ENCODE measurements around the gene SNCG.
"Not testable (repeated sequence)": the region's sequence is repeated elsewhere in the genome, so short reads cannot be mapped to it uniquely, and the experiment has no call there.

Gene SNCG

DNA sequence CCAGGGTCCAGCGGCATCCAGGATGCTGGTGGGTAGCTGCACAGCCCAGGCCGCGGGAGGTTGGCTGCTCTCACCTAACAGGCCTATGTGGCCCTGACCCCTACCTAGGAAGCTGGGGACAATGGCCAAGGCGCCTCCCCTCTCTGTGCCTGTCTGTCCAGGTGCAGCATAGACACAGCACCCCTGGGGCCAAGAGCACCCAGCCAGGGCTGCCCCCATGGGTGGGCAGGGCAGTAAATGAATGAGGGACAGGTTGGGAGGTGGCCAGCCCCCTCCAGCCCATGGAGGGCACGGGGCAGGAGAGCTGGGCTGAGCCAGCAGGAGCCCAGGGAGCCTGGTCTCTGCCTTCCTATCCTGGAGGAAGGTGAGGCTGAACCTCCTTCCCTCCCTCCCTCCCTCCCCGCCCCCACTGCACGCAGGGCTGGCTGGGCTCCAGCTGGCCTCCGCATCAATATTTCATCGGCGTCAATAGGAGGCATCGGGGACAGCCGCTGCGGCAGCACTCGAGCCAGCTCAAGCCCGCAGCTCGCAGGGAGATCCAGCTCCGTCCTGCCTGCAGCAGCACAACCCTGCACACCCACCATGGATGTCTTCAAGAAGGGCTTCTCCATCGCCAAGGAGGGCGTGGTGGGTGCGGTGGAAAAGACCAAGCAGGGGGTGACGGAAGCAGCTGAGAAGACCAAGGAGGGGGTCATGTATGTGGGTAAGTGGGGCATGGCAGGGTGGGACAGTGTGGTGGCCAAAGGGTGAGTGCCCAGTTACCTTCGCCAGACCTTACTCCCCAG is at the start of gene SNCG:
Gene SNCG, plus strand, starts transcription at position 484 of the 785 bp plus-strand sequence. Its CDS starts 99 bp downstream, at position 583.
- no peak for DNase-seq

DNA sequence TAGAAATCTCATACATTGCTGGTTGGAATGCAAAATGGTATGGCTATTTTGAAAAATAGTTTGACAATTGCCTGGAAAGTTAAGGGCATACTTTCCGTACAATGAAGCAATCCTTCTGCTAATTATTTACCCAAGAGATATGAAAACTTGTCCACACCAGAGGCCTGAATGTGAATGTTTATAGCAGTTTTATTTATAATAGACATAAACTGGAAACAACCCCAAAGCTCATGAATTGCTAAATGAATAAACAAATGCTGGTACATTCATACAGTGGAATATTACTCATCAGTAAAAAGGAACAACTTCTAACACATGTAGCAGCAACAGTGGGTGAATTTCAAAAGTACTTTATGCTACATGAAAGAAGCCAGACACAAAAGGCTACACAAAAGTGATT is 43.7 kb upstream of the SNCG start:
- no peak for DNase-seq

DNA sequence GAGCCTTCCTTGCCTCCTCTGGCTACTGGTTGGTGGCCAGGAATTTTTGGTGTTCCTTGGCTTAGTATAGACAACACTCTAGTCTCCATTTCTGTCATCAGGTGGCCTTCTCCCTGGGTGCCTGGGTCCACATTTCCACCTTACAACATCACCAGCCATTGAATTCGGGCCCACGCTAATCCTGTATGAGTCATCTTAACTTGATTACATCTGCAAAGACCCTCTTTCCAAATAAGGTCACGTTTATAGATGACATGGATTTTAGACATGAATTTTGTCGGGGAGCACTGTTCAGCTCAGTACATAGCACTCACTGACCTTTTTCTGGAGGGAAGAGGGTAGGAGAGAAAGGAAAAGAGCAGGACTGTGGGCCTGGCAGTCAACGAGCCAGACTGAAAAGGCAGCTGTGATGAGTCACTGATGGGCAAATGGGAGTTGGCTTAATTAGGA is 40.4 kb upstream of the SNCG start:
- no peak for DNase-seq

DNA sequence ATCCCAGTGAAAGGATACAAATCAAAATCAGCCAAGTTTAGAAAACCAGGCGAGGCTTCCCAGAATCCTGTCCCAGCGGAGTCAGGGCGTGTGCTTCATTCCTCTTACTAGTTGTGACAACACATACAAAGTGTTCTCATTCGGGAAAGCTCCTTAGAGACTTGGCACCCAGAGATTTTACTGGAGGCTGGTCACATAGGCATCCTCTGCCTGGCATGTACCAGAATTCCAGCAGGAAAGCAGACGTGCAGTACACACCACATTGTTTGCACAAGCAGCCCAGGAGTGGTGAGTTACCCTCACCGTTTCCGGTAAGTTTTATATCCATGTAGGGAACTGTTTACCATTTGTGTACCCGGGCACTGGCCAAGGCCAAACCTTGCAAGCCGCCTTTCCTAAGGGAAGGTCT is 35.8 kb upstream of the SNCG start:
- no peak for DNase-seq

DNA sequence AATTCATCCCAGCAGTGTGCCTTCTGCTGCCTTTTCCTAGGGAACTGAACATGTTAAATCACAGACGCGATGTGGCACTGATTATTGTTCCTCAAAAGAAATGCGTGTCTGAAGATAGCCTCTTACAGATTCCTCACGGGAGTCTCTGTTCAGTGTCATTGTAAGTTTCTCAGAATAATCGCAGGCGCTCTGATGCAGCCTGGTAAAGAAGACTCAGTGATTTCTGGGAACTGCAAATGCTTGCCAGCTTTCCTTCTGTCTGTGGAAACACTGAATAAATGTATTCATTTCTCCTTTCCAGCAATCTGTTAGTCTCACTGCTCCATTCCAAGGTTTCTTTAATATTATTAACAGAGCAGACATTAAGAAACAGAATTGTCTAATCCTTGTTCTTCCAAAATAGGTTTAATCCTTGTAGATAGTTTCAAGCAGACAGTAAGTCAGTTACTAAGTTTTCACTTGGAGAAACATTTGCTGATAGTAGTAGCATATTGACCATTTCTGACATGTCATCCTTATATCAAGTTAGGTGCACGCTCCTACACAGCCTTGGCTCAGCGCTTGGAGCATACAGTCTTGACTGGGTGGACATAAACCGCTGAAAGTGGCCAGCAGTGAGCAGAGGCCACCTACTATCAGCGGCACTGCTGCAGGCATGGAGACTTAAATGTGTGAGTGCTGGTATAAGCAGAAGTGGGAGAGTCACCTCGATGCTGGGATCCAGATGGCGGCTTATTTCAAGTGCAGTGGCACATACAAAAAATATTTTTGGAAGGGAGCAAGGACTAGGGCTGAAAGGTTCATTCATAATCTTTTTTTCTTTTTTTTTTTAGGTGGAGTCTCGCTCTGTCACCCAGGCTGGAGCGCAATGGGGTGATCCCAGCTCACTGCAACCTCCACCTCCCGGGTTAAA is 28.7 kb upstream of the SNCG start:
- no peak for DNase-seq

DNA sequence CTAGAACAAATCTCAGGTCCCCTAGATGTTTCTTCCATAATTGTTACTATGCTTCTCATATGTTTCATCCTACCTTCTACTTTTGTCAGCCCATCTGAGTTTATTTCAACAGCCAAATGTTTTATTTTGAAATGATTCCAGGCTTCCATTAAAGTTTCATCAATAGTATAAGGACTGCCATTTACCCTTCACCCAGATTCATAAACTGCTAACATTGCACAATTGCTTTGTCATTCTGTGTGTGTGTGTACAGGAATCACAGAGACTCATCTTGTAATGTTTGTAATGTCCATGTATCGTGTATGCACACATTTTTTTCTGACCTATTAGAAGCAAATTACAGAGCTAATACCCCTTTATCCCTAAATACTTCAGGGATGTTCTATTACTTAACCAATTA is 26.5 kb upstream of the SNCG start:
- DNase-seq = no peak

DNA sequence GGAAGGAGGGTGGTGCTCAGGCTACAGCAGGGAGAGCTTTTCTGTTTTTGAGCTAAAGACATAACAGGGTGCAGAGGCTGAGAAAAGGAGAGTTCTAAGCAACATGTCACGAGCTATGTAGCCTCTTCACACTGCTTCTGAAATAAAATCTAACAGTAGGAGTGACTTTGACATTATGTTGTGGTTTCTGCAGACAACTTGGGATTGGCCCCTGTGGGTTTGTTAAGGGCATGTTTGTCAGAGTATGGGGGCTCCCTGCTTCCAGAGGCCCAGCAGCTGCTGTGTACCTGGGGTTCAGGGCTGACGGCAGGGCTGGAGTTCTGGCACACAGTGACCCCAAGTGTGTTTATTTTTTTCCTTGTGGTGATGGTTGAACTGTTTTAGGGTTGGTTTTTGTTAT is 25.7 kb upstream of the SNCG start:
- DNase-seq = no peak

DNA sequence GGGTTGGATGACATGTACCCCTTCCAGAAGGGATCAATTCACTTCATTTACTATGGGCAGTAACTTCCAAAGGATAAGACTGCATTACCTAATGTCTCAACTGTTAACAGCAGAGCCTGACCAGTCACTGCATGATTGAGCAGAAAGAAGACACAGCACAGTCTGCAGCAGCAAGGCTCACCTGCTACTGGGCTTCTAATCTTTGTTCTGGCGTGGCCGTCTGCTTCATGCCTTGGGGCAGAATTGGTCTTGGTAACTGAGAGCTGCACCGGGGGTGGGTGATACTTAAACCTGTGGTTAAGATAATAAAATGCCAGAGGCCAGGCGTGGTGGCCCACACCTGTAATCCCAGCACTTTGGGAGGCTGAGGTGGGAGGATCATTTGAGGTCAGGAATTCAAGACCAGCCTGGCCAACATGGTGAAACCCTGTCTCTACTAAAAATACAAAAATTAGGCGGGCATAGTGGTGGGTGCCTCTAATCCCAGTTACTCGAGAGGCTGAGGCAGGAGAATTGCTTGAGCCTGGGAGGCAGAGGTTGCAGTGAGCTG is 24.2 kb upstream of the SNCG start:
- DNase-seq = not testable (repeated sequence)

DNA sequence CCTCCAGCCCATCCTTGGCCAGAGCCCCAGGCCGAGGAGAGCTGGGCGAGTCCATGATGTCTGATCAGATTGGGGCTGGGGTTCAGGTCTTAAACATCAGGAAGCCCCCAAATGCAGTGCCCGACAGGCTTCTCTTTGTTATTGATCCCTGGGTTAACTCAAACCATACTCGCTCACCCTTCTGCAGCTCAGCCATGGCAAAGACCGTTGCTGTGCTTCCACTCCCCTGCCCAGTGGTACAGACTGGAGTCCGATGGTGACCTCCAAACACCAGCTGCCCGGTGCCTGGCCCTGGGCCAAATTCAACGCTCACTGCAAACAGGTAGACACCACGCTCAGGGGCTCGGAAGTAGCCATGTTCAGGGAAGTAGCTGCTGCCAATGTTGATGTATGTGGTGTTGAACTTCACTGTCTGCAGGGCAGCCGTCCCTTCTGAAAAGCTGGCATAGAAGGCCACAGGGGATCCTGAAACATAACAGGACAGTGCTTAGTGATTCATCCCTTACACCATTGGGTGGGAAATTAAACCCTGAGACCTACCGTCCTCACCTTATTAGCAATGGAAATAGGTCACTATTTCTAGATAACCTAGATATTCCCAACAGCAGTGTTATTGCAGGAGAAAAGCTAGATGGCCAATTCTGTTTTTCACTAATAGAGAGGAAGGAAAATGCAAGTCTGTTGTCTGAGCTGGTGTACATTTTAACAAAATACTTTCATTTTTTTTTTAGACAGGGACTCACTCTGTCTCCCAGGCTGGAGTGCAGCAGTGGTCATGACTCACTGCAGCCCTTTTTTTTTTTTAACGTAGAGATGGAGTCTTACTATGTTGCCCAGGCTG is 21.5 kb upstream of the SNCG start:
- DNase-seq = no peak

DNA sequence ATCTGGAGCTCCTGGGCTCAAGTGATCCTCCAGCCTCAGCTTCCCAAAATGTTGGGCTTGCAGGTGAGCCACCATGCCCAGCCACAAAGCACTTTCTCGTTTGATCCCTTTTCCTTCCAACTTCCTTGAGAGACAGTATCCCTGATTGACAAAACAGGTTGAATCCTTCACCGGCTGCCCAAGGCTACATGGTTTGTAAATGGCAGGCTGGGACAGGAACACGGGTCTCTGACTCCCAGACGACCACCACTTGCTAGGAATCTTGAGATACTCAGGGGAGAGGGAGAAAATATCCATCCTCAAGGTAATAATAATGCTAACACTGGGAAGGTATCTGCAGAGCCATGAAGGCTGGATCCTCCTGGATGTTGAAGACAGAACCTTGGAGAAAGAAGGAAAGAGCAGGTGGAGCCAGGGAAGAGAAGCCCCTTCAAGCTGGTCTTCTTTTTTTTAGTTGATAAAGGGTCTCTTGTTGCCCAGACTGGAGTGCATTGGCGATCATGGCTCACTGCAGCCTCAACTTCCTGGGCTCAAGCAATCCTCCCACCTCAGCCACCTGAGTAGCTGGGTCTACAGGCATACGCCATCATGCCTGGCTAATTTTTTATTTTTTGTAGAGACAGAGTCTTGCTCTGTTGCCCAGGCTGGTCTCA is 20.8 kb upstream of the SNCG start:
- DNase-seq = no peak

DNA sequence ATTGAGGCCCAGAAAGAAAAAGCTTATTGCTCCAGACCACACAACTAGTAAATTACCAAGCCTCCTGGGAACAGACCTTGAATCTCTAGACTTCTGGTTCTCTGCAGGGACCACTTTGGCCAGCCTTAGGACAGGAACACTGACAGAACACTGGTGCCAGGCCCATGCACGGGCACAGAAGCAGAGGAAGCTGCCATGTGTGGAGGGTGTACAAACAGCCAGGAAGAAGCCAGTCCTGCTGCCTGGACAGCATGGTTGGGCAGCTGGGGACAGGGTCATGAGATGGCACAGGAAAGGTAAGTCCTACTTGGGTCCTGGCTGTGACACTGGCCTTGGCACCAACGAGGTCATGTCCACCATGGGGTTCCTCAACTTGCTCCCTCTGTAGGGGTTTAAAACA is 20.1 kb upstream of the SNCG start:
- DNase-seq = no peak

DNA sequence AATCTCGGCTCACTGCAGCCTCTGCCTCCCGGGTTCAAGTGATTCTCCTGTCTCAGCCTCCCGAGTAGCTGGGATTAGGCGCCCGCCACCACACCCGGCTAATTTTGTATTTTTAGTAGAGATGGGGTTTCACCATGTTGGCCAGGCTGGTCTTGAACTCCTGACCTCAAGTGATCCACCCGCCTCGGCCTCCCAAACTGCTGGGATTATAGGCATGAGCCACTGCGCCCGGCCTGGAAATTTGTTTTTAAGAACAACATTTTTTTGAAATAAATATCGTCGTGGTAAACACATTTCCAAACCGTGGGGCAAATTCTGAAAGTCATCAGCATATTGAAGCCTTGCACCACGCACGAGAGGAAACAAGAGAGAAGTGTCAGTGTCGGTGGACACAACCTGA is 18.3 kb upstream of the SNCG start:
- not testable (repeated sequence) for DNase-seq

DNA sequence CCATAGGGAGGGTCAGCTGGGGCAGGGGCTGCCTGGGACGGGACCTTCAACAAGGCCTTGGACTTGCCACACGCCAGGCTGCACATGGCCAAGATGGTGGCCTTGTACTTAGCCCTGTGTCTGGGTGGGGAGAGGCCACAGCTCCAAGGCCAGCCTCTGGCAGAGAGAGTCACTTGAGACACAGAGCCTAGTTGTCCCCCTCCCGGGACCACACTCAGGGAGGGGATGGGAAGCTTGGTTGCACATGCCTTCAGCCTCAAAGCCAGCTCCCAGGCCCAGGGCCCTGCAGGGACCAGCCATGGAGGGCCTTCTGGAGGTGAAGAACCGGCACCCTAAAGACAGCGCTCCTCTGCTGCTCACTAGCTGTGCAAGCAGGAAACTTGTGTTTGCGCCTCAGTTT is 17.7 kb upstream of the SNCG start:
- DNase-seq = no peak

DNA sequence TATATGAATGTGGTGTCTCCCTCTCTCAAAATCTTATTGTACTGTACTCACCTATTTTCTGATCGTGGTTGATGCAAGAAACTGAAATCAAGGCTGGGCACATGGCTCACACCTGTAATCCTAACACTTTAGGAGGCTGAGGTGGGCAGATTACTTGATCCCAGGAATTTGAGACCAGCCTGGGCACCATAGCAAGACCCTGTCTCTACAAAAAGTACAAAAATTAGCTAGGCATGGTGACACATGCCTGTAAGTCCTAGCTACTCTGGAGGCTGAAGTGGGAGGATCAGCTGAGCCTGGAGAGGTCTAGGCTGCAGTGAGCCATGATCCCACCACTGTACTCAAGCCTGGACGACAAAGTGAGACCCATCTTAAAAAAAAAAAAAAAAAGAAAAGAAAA is 17.0 kb upstream of the SNCG start:
- no peak for DNase-seq

DNA sequence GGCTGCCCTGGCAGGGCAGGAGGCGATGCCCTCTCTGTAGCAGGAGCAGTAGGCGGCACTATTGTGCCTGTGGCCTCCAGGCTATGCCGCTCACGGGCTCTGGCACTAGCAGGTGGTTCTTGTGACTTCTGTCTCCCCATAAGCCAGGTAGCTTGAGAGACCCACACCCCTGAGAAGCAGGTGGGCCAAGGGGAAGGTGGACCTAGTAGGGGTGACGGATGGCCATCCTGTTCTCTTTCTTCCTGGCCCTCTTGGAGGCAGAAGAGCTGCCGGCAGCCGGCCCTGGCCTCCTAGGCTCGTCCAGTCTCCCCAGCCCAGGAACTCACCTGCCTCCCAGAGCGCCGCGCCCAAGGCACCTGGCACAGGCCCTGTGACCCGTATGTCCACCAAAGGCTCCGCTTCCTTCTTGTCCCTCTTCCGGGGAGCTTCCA is 16.4 kb upstream of the SNCG start:
- DNase-seq = no peak

DNA sequence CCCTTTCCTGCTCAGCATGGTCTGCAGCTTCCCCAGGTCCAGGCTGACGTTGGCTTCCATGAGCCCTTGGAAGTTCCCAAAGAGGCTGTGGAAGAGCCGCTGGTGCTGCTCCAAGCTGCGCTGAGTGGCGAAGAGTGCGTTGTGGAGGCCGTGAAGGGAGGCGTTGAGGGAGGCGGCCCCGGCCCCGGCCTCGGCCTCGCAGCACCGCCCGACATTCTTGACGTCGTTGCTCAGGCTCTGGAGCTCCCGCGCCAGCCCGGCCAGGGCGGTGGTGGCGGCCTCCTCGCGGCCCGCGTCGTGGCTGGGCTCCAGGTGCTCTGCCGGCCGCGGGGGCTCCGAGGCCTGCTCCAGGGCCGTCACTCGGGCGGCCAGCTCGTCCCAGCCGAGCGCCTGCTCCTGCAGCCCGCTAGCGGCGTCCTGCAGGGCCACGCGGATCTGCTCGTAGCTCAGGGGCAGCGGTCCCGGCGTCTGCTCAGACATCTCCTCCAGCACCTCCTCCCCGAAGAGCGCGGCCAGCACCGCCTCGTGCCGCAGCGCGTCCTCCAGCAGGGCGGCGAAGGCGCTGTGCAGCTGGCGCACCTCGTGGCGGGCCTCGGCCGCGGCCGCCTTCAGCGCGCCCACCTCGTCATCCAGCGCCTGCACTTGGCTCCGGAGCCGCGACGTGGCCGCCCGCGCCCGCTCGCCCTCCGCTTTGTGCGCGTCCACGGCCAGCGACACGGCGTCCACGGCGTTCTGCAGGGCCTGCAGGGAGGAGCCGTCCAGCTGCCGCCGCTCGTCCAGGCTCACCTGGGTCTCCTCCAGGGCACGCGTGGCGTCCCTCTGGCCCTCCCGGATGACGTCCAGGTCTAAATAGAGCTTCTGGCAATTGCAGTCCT is 15.7 kb upstream of the SNCG start:
- no peak for DNase-seq

DNA sequence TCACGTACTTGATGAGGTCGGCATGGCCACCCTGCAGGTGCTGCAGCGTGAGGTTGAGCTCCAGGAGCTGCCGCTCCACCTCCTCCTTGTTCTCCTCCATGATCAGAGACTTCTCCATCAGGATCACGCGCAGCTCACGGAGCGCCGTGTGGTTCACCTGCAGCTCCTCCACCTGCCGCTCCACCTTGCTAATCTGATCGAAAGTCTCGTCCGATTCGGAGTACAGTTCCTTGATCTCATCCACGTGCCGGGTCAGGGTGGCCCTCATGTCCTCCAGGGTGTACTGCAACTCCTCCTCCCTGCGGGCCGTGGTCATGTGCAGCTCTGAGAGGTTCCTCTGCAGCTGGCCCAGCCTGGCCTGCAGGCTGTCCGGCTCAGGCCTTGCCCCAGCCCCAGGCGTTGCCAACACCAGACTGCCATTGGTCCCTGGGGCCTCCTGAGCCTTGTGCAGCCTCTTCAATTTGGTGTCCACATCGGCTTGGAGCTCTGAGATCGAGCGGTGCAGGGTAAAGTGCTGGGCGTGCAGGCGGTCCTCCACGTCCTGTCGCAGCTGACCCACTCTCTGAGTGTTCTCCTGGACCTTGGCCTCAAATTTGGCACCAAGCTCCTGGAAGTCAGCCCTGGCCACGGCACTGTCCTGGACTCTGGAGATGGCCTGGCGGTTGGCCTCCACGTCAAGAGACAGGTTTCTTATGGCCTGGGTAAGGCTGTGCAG is 14.9 kb upstream of the SNCG start:
- DNase-seq = no peak

DNA sequence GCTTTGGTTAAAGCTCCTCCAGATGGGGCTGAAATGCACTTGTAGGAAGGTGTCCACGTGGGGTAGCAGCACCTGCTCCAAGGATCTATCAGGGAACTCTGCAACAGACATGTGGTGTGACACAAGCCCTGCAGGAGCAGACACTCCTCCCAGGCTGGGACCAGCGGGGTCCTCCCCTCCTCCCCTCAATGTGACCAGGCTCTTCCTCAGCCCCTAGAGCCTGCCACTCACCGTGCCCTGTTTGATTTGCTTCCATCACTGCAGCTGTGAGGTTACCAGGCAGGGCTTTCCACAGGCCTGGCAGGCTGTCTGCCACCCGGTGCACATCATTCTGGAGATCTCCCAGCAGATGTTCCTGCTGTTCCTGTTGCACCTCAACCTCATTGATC is 14.4 kb upstream of the SNCG start:
- no peak for DNase-seq

DNA sequence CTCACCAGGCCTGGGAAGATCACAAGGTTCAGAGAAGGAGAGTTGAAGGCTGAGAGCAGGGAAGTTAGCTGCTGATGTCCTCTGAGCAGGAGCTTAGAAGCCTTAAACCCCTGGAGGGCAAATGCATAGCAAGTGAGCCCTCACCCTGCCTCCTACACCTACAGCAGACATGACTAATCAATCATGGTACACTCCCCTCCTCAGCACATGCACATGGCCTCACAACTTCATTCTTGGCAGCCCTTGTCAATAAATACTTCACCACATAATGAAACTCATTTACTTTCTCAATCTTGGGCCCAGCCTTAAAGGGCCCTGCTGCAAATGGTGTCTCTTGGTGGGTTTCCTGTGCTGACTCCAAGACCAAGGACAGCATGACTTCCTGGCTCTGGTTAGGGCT is 13.9 kb upstream of the SNCG start:
- DNase-seq = no peak

DNA sequence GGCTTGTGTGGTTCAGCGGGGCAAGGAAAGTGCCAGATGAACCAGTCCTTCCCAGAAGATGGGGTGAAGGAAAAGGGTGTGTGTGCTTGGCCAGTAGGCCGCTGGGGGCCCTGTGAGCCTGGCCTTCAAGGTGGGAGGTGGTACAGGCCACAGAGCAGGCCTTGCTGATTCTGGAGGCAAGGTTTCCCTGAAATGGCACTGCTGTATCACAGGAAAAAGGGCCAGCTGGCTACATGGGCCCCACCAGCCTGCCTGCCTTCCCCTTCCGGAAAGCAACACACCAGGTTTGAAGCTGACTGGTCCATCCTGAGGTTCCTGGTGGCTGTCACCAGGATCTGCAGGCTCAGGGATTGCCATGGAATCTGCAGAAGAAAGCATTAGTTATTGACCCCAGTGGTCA is 13.5 kb upstream of the SNCG start:
- DNase-seq = no peak

Data from kidney glomerular epithelial cell (primary cell).